ENCODE results near the gene IZUMO3. TPM values are rescaled to one million over a fixed set of nuclear protein-coding genes. Genes with fewer than 3 reads are reported as not detected.
"Not testable (repeated sequence)": the region's sequence is repeated elsewhere in the genome, so short reads cannot be mapped to it uniquely, and the experiment has no call there.

The IZUMO3 gene, protein sequence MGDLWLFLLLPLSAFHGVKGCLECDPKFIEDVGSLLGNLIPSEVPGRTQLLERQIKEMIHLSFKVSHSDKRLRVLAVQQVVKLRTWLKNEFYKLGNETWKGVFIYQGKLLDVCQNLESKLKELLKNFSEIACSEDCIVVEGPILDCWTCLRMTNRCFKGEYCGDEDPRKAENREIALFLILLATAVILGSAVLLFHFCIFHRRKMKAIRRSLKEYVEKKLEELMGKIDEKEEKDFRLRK
- polyA plus RNA-seq (ENCODE audit: low read depth in 6 of 6): not detected

DNA sequence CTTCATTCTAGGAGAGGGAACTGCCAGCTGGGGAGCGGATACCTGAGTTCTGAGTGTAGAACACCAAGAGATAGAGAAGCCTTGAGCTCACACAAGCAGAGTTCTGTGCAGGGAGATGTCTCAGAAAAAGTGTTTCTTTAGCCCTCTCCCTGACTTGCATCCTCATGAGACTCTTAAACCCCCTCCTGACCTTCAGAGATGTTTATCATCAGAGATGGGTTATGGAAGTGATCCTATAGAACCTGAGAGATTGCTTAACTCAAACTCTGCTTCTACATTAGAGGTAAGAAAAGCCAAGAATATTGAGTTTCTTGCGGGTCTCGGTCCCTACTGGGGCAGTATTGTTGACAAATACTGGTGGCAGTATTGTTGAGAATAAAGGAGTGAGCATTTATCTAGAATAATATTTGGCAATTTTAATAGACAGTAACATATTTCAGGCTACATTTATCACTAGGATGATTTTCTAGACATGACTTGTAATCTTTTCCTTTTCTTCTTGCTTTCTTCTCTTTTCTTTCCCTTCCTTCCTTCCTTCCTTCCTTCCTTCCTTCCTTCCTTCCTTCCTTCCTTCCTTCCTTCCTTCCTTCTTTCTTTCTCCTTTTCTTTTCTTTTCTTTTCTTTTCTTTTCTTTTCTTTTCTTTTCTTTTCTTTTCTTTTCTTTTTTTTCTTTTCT is at the start of gene IZUMO3:
Gene IZUMO3, minus strand, starts transcription at position 51 of the 676 bp plus-strand sequence. CDS start 248 bp downstream, outside the sequence.
- DNase-seq (no peak), ATAC-seq (ENCODE audit: low read depth in 2 of 2) (no peak)
- Mint-ChIP-seq H3K4me1 (no peaks in the 10 kb centered on the region), H3K9me3 (peaks cover 0 to 18% (median 2%) of the 10 kb centered on the region in 7 donors), H3K36me3 (no peaks in the 10 kb centered on the region), H3K27me3 (no peaks in the 10 kb centered on the region), H3K27ac (no peak within 1 kb of the TSS), H3K4me3 (no peak within 1 kb of the TSS)

DNA sequence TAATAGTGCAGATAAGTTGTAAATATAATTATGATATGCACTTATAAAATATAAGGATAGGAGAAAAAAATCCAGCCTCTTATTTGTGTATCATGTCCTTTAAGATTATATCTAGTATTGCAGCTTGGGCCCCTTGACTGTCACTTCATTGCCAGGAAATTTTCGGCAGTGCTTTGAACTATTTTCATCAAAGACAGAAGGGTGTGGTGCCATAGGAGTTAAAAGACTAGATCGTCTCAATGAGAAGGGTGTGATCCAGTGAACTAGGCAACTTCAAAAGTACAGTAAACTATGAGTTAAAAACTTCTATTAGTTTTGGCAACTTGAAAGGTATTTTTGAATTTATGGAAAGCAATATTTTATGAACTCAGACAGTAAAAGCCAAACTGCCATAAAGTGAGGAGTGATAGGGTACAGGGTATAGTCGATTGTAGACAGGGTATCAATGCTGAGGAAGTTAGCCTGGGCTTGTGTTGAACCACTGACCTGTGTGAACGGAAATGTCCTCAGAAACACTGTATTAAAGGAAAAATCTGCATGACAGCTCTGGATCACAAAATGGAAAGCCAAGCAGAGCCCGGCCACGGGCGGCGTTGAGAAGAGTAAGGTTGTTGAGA is 48.6 kb upstream of the IZUMO3 start:
- no peak for DNase-seq
- Mint-ChIP-seq H3K27ac (no peak overlapping the region), H3K9me3 (peaks cover 0 to 11% (median 0%) of the 10 kb centered on the region in 7 donors), H3K27me3 (no peaks in the 10 kb centered on the region), H3K4me3 (no peak overlapping the region), H3K4me1 (no peaks in the 10 kb centered on the region), H3K36me3 (no peaks in the 10 kb centered on the region)
- ATAC-seq (ENCODE audit: low read depth in 2 of 2): no peak

DNA sequence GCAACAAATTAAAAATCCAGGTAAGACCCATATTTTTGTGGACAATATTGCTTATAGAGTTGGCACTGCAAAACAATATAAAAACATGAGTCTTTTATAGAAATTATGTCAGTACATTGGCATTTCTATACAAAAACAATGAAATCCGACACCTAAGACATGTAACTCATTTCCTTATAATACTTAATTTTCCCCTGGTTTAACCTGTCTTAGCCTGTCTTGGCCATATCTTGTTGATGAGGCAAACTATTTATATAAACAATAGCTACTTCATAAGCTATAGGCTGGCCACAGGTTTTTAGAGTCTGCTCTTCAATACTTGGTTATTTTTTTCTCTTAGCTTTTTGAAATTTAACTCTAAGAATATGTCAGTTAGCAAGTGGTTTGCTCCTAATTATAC is 44.7 kb upstream of the IZUMO3 start:
- Mint-ChIP-seq H3K27ac (no peak overlapping the region), H3K27me3 (no peaks in the 10 kb centered on the region), H3K4me3 (no peak overlapping the region), H3K4me1 (no peaks in the 10 kb centered on the region), H3K9me3 (peaks cover 0 to 7% (median 0%) of the 10 kb centered on the region in 7 donors), H3K36me3 (no peaks in the 10 kb centered on the region)
- ATAC-seq (ENCODE audit: low read depth in 2 of 2) (no peak), DNase-seq (no peak)

DNA sequence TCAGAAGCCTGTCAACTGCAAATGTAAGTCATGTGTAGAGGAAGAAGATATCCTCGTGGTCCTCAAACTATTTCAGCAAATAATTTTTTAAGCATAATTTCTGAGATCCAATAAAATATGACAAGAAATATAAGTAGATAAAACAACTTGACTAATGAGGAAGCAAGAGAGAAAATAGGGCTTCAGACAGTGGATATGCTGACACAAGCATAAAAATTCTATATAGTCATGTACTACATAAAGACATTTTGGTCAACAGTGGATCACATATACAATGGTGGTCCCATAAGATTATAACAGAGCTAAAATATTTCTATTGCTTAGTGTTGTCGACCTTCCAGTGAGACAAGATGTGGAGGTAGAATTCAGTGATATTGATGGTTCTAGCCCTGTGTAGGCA is 42.2 kb upstream of the IZUMO3 start:
- no peak overlapping the region for H3K27ac Mint-ChIP-seq
- H3K4me3 Mint-ChIP-seq: no peak overlapping the region
- no peaks in the 10 kb centered on the region for H3K4me1 Mint-ChIP-seq
- ATAC-seq (ENCODE audit: low read depth in 2 of 2) (no peak), DNase-seq (no peak)
- H3K36me3 Mint-ChIP-seq: no peaks in the 10 kb centered on the region
- no peaks in the 10 kb centered on the region for H3K27me3 Mint-ChIP-seq
- H3K9me3 Mint-ChIP-seq: peaks cover 0 to 14% (median 0%) of the 10 kb centered on the region in 7 donors

DNA sequence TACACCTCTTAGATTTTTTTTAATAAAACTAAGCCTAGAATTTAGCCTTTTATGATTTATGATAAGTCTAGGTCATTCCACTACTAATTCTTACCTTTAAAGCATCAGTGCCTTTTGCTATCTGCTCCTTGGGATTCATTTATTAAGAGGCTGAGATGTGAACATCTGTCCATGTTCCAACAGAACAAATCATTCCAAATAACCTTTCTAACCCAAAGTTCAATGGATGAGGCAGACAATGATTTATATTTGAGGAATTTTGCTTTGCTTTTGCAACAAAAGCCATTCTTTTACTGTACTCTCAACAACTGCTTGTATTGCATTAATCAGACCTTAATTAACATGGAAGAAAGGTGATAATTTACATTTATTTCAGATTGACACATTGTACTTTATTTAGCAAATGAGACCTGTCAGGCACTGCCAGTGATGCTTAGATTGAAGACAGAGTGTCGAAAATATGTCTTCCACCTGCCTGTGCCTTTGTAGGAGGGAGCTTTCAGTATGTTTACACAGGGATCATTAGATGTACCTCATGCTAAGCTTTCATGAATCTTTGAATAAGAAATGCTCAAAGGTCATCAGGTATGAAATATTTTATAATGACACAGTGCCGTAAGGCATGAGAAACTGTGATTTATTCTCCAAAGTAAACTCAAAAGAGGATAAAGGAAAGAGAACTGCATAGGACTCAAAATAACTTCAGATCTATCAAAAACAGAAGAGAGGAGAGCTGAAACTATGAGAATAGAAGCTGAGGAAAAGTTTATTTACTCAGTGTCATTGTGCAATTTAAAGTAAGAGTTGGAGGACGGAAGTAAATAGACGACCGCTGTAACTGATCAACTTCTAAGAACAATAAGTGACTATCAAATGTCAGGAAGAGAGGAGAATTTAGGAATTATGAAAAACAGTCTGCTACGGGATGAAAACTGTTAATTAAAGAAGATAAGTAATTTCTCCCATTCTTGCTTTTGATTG is 36.7 kb upstream of the IZUMO3 start:
- H3K4me3 Mint-ChIP-seq: no peak overlapping the region
- no peak for ATAC-seq (ENCODE audit: low read depth in 2 of 2)
- H3K27me3 Mint-ChIP-seq: no peaks in the 10 kb centered on the region
- H3K27ac Mint-ChIP-seq: no peak overlapping the region
- no peaks in the 10 kb centered on the region for H3K4me1 Mint-ChIP-seq
- H3K36me3 Mint-ChIP-seq: no peaks in the 10 kb centered on the region
- no peak for DNase-seq
- peaks cover 0 to 20% (median 4%) of the 10 kb centered on the region in 7 donors for H3K9me3 Mint-ChIP-seq

DNA sequence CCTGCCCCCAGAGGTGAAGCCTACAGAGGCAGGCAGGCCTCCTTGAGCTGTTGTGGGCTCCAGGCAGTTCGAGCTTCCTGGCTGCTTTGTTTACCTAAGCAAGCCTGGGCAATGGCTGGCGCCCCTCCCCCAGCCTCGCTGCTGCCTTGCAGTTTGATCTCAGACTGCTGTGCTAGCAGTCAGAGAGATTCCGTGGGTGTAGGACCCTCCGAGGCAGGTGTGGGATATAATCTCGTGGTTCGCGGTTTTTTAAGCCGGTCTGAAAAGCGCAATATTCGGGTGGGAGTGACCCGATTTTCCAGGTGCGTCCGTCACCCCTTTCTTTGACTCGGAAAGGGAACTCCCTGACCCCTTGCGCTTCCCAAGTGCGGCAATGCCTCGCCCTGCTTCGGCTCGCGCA is 34.3 kb upstream of the IZUMO3 start:
- not testable (repeated sequence) for H3K36me3 Mint-ChIP-seq; H3K27ac Mint-ChIP-seq; ATAC-seq (ENCODE audit: low read depth in 2 of 2); H3K4me3 Mint-ChIP-seq; H3K27me3 Mint-ChIP-seq; DNase-seq; H3K4me1 Mint-ChIP-seq
- H3K9me3 Mint-ChIP-seq: peaks cover 0 to 11% (median 4%) of the 10 kb centered on the region in 7 donors

DNA sequence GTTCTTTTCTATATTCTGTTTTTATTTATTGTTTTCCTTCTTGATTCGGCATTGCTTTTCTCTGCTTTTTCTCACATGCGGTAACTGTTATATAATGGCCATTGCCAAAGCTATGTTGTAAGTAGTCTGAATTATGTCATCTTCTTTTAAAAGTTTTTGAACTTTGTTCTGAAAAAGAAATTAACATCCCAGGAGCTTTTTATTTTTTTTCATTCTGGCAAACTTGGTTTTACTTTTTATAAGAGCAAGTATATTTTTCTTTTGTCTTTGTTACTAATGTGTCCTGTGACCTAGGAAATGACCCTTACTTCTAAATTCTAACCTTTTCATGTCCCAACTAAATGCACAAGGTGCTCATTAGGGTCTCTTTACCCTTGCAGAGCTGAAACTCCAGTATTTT is 26.7 kb upstream of the IZUMO3 start:
- Mint-ChIP-seq H3K9me3 (peaks cover 0 to 15% (median 0%) of the 10 kb centered on the region in 7 donors), H3K27me3 (no peaks in the 10 kb centered on the region), H3K4me1 (no peaks in the 10 kb centered on the region), H3K27ac (no peak overlapping the region), H3K36me3 (no peaks in the 10 kb centered on the region), H3K4me3 (no peak overlapping the region)
- ATAC-seq (ENCODE audit: low read depth in 2 of 2): no peak
- no peak for DNase-seq

DNA sequence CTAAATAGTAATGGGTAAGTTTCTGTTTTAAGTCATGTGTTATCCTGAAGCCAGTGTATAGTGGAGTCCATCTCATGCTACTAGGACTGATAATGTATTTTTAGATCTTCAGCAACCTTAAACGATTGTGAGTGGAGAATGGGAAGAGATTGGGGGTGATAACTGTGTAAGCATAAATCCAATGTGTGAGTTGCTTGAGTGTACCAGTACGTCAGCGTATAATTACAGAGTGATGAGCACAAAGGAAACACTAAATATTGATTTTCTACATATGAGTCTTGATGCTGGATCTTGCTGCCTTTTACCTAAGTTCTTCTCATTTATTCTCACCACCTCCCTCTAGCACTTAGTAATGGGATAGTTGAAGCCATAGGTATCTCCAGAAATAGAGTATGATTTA is 16.3 kb upstream of the IZUMO3 start:
- H3K27me3 Mint-ChIP-seq: no peaks in the 10 kb centered on the region
- H3K27ac Mint-ChIP-seq: no peak overlapping the region
- no peaks in the 10 kb centered on the region for H3K36me3 Mint-ChIP-seq
- no peak for DNase-seq
- no peaks in the 10 kb centered on the region for H3K4me1 Mint-ChIP-seq
- no peak for ATAC-seq (ENCODE audit: low read depth in 2 of 2)
- H3K4me3 Mint-ChIP-seq: no peak overlapping the region
- peaks cover 0 to 11% (median 0%) of the 10 kb centered on the region in 7 donors for H3K9me3 Mint-ChIP-seq

DNA sequence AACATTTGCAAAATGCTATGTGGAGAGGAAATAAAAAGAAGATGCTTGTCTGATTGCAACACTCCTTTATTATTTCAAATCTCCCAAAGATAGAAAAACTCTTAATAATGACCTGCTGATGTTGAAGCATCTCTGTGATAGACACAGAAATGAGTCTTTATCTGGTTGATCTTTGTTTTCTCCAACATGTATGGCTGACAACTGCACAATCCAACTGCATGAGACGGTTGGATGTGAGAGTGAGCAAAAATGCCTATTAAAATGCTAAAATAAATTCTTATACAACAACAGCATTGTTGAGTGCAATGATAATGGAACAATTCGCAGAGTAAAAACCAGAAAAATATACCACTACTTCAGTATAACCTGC is 7.5 kb upstream of the IZUMO3 start:
- Mint-ChIP-seq H3K27me3 (no peaks in the 10 kb centered on the region), H3K9me3 (peaks cover 0 to 6% (median 2%) of the 10 kb centered on the region in 7 donors), H3K36me3 (no peaks in the 10 kb centered on the region), H3K4me3 (no peak overlapping the region), H3K27ac (no peak overlapping the region), H3K4me1 (no peaks in the 10 kb centered on the region)
- DNase-seq (no peak), ATAC-seq (ENCODE audit: low read depth in 2 of 2) (no peak)

DNA sequence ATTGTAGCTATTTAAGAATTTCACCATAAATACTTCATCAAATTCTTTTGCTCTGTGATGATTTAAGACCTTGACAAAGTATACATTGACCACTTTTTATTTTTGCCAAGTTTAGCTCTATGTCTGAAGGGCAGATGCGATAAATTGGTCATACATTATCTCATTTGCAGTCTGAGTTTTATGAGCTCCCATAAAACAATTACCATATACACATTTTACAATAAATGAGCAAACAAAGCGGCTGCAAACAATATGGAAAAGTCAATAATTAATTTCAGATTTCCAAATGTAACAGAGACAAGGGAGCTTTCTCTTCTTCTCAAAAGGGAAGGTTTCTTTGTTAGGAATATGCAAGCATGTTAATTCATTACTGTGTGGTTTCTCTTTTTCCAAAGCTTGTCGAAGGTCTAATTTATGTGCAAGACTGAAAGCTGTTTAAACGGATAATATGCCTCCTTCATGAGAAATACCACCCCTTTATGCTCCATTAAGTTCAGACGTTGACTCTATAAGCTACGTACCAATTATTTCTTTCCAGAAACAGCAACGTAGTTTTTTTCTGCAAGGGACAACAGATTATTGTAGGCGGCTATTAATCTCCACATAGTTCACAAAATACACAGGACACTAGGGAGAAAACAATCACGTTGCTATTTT is 7.0 kb upstream of the IZUMO3 start:
- Mint-ChIP-seq H3K9me3 (peaks cover 0 to 6% (median 3%) of the 10 kb centered on the region in 7 donors), H3K4me1 (no peaks in the 10 kb centered on the region), H3K27ac (no peak overlapping the region), H3K27me3 (no peaks in the 10 kb centered on the region), H3K4me3 (no peak overlapping the region), H3K36me3 (no peaks in the 10 kb centered on the region)
- DNase-seq (no peak), ATAC-seq (ENCODE audit: low read depth in 2 of 2) (no peak)

DNA sequence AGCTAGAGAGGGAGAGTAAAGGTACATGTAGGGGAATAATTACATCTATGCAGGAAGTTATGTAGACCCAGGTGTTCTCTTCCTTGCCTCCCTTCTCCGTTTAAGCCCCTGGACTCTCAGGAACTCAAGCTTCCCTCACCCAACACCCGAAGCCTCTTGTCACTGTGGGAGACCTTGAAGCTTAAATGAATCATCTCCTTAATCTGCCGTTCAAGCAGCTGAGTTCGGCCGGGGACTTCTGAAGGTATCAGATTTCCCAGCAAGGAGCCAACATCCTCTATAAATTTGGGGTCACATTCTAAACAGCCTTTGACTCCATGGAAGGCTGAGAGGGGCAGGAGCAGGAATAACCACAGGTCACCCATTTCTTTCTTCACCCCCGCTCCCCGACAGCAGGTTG is 412 bp downstream of the IZUMO3 start:
- Mint-ChIP-seq H3K4me3 (no peak overlapping the region), H3K4me1 (no peaks in the 10 kb centered on the region)
- no peak for ATAC-seq (ENCODE audit: low read depth in 2 of 2)

DNA sequence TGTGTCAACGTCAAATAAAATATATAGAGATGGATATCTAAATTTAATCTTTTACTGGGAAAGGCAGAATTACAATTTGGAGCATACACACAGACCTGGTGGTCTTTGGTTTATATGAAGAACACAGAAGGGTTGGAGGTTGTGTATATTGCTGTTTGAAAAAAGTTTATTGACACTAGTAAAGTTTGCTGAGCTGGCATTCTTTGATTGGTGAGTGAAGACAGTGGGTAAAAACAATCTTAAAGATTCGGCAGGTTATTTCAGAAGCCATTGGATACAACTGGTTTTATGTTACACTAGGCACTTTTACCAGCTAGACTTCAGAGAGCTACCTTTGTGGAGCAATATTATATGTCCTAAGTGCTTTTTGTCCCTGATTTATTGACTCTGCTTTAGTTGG is 27.2 kb downstream of the IZUMO3 start:
- Mint-ChIP-seq H3K4me1 (no peaks in the 10 kb centered on the region), H3K4me3 (no peak overlapping the region), H3K27ac (no peak overlapping the region), H3K27me3 (no peaks in the 10 kb centered on the region), H3K9me3 (peaks cover 1 to 8% (median 5%) of the 10 kb centered on the region in 7 donors), H3K36me3 (no peaks in the 10 kb centered on the region)
- ATAC-seq (ENCODE audit: low read depth in 2 of 2): no peak
- DNase-seq: no peak

More for the DNA sequence above, 412 bp downstream of the IZUMO3 start:
- Mint-ChIP-seq H3K27me3 (no peaks in the 10 kb centered on the region), H3K27ac (no peak overlapping the region), H3K36me3 (no peaks in the 10 kb centered on the region), H3K9me3 (peaks cover 0 to 18% (median 2%) of the 10 kb centered on the region in 7 donors)
- no peak for DNase-seq

DNA sequence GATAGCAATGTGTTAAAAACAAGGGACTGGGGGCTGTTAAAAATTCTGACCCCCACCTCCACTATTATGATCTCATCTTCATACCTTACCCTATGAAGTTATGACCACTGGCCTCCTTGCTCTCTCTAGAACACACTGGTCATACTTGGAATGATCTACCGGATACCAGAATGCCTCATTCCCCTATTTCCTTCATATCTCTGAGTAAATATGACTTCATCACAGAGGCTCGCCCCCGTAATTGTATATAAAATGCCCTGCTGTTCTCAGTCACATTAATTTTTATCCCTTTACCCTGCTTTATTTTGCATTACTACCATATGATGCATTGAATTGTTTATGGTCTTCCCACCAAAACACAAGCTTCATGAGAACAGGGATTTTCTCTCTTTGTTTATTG is 29.2 kb downstream of the IZUMO3 start:
- ATAC-seq (ENCODE audit: low read depth in 2 of 2) (no peak), DNase-seq (no peak)
- H3K27ac Mint-ChIP-seq: no peak overlapping the region
- H3K36me3 Mint-ChIP-seq: no peaks in the 10 kb centered on the region
- peaks cover 1 to 11% (median 6%) of the 10 kb centered on the region in 7 donors for H3K9me3 Mint-ChIP-seq
- H3K27me3 Mint-ChIP-seq: no peaks in the 10 kb centered on the region
- no peak overlapping the region for H3K4me3 Mint-ChIP-seq
- no peaks in the 10 kb centered on the region for H3K4me1 Mint-ChIP-seq

Data from naive B cell (primary cell).